ENCODE data around the gene TMEM59.
A peak's percentile ranks its signal among the peaks of the same experiment; 100 is the strongest.
"Not testable (repeated sequence)": the region's sequence is repeated elsewhere in the genome, so short reads cannot be mapped to it uniquely, and the experiment has no call there.

TMEM59 gene

DNA sequence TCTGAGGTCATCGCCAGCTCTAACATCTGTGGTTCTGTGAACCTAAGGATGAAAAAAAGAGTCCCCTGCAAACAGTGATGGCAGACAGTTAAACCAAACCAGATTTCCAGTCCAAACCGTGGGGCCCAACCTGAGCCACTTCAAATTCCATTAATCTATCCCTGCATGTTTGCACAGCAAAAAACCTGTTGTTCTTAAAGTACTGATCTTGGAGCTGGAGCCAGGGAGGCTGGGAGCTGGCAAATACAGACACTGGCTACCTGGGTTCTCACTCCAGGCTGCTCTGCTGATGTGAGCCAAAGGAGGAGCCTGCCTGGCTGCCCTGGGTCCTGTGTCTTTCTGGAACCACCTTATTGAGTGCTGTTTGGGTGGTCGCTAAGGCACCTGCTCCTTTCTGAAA lies 51.4 kb downstream of the TMEM59 start:
- Histone ChIP-seq H3K4me1 (ENCODE audit: control insufficient read depth, insufficient read depth, low read length) (no peaks in the 10 kb centered on the region), H3K9ac (ENCODE audit: low read depth, low read length) (no peak overlapping the region), H3K9me3 (ENCODE audit: control insufficient read depth, insufficient read depth, low read length) (no peaks in the 10 kb centered on the region), H3K36me3 (ENCODE audit: control insufficient read depth, insufficient read depth, low read length) (no peaks in the 10 kb centered on the region), H3K27ac (ENCODE audit: low read depth, low read length) (no peak overlapping the region), H3K27me3 (ENCODE audit: control insufficient read depth, insufficient read depth, low read length) (no peaks in the 10 kb centered on the region), H3K4me3 (ENCODE audit: low read depth, low read length) (no peak overlapping the region)

DNA sequence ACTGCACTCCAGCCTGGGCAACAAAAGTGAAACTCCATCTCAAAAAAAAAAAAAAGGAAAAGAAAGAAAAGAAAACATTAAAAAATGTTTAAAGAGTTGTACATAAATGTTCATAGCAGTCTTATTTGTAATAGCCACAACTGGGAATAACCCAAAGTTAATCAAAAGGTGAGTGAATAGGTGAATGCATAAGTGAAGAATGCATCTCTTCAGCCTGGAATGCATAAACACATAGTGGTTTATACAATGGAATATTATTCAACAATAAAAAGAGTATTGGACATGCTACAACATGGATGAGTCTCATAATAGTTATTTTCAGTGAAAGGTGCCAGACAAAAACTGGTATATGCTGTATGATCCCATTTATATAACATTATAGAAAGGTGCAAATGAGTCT lies 53.1 kb downstream of the TMEM59 start:
- H3K9ac ChIP-seq (ENCODE audit: low read depth, low read length): no peak overlapping the region
- H3K4me1 ChIP-seq (ENCODE audit: control insufficient read depth, insufficient read depth, low read length): no peaks in the 10 kb centered on the region
- H3K27me3 ChIP-seq (ENCODE audit: control insufficient read depth, insufficient read depth, low read length): no peaks in the 10 kb centered on the region
- H3K36me3 ChIP-seq (ENCODE audit: control insufficient read depth, insufficient read depth, low read length): no peaks in the 10 kb centered on the region
- no peaks in the 10 kb centered on the region for H3K9me3 ChIP-seq (ENCODE audit: control insufficient read depth, insufficient read depth, low read length)
- H3K27ac ChIP-seq (ENCODE audit: low read depth, low read length): no peak overlapping the region
- no peak overlapping the region for H3K4me3 ChIP-seq (ENCODE audit: low read depth, low read length)

DNA sequence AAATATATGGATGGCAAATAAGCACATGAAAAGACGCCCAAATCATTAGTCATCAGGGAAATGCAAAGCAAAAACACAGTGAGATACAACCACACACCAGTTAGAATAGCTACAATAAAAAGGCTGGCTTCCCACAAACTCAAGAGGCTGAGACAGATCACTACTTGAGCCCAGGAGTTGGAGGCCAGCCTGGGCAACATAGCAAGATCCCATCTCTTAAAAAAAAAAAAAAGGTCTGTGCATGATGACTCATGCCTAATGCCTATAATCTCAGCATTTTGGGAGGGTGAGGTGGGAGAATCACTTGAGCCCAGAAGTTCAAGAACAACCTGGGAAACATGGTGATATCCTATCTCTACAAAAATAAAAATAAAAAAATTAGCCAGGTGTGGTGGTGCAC lies 54.8 kb downstream of the TMEM59 start:
- Histone ChIP-seq H3K36me3 (ENCODE audit: control insufficient read depth, insufficient read depth, low read length) (no peaks in the 10 kb centered on the region), H3K27me3 (ENCODE audit: control insufficient read depth, insufficient read depth, low read length) (no peaks in the 10 kb centered on the region), H3K9ac (ENCODE audit: low read depth, low read length) (no peak overlapping the region), H3K9me3 (ENCODE audit: control insufficient read depth, insufficient read depth, low read length) (no peaks in the 10 kb centered on the region), H3K27ac (ENCODE audit: low read depth, low read length) (no peak overlapping the region), H3K4me3 (ENCODE audit: low read depth, low read length) (no peak overlapping the region), H3K4me1 (ENCODE audit: control insufficient read depth, insufficient read depth, low read length) (no peaks in the 10 kb centered on the region)

DNA sequence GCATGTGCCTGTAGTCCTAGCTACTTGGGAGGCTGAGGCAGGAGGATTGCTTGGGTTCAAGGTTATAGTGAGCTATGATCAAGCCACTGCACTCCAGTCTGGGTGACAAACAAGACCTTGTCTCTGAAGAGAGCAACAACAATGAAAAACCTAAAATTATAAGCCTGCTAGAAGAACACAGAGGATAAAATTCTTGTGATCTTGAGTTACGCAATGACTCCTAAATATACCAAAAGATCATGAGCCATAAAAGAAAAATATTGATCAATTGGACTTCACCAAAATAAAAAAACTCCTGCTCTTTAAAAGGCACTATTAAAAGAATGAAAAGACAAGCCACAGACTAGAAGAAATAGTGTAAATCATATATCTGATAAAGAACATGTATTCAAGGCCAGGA lies 57.3 kb downstream of the TMEM59 start:
- Histone ChIP-seq H3K9ac (ENCODE audit: low read depth, low read length) (no peak overlapping the region), H3K9me3 (ENCODE audit: control insufficient read depth, insufficient read depth, low read length) (no peaks in the 10 kb centered on the region), H3K4me3 (ENCODE audit: low read depth, low read length) (no peak overlapping the region), H3K36me3 (ENCODE audit: control insufficient read depth, insufficient read depth, low read length) (no peaks in the 10 kb centered on the region), H3K27me3 (ENCODE audit: control insufficient read depth, insufficient read depth, low read length) (no peaks in the 10 kb centered on the region), H3K27ac (ENCODE audit: low read depth, low read length) (no peak overlapping the region), H3K4me1 (ENCODE audit: control insufficient read depth, insufficient read depth, low read length) (no peaks in the 10 kb centered on the region)

DNA sequence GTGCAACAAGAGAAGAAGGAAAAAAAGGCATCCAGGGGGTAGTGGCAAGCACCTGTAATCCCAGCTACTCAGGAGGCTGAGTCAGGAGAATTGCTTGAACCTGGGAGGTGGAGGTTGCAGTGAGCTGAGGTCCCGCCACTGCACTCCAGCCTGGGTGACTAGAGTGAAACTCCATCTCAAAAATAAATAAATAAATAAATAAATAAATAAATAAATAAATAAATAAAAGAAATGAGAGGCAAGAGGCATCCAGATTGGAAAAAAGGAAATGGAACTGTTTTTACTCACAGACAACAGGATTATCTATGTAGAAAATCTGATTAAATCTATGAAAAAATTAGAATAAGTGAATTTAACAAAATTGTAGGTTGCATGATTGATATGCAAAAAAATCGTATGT lies 58.5 kb downstream of the TMEM59 start:
- not testable (repeated sequence) for H3K9me3 ChIP-seq (ENCODE audit: control insufficient read depth, insufficient read depth, low read length); H3K27ac ChIP-seq (ENCODE audit: low read depth, low read length); H3K4me1 ChIP-seq (ENCODE audit: control insufficient read depth, insufficient read depth, low read length); H3K36me3 ChIP-seq (ENCODE audit: control insufficient read depth, insufficient read depth, low read length); H3K4me3 ChIP-seq (ENCODE audit: low read depth, low read length); H3K9ac ChIP-seq (ENCODE audit: low read depth, low read length); H3K27me3 ChIP-seq (ENCODE audit: control insufficient read depth, insufficient read depth, low read length)

DNA sequence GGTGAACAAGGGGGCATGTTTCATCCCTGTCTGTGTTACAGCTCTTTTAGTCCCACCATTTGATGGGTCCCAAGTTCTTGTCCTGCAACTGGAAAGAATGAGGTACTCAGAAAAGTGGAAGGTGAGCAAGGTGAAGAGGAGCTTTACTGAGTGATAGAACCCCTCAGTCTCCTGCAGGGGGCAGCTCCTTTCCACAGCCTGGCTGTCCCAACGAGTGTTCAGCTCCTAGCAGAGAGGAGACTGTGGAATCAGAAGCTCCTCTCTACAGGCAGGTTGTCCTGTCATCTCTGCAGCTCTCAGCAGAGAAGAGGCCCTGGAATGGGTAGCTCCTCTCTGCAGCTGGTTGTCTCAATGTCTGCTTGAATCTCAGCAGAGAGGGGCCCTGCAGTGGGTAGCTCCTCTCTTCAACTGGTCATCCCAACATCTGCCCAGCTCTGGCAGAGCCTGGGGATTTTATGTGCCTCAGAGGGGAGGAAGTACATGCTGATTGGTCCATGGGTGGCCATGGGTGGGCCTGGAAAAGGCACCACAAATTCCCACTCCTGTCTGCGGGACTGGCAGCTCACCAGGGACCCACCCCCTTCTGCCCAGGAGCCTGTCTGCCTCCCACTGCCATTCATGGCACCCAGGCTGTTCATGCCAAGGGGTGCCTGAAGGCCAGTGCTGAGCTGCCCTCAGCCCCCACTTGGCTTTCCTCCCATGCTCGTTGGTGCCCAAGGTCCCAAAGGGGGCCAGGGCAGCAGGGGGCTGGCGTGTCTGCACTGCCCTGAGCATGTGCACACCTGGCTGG lies 60.7 kb downstream of the TMEM59 start:
- Histone ChIP-seq H3K9me3 (ENCODE audit: control insufficient read depth, insufficient read depth, low read length) (no peaks in the 10 kb centered on the region), H3K9ac (ENCODE audit: low read depth, low read length) (no peak overlapping the region), H3K36me3 (ENCODE audit: control insufficient read depth, insufficient read depth, low read length) (no peaks in the 10 kb centered on the region), H3K27ac (ENCODE audit: low read depth, low read length) (no peak overlapping the region), H3K4me1 (ENCODE audit: control insufficient read depth, insufficient read depth, low read length) (no peaks in the 10 kb centered on the region), H3K4me3 (ENCODE audit: low read depth, low read length) (no peak overlapping the region), H3K27me3 (ENCODE audit: control insufficient read depth, insufficient read depth, low read length) (no peaks in the 10 kb centered on the region)

DNA sequence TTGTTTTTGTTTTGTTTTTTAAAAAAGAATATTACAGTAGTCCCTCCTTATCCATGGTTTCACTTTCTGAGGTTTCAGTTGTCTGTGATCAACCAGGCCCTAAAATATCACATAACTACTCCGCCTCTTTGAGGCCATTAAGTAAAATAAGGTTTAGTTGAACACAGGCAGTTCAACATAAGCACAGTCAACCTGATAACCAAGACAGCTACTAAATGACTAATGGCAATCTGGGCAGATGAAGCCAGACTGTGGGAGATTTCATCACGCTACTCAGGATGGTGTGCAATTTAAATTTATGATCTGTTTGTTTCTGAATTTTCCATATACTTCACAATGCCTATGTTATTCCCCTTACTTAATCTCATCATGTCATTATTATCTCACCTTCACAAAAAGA lies 65.1 kb downstream of the TMEM59 start:
- no peak overlapping the region for H3K4me3 ChIP-seq (ENCODE audit: low read depth, low read length)
- no peaks in the 10 kb centered on the region for H3K36me3 ChIP-seq (ENCODE audit: control insufficient read depth, insufficient read depth, low read length)
- no peaks in the 10 kb centered on the region for H3K27me3 ChIP-seq (ENCODE audit: control insufficient read depth, insufficient read depth, low read length)
- no peak overlapping the region for H3K27ac ChIP-seq (ENCODE audit: low read depth, low read length)
- H3K9me3 ChIP-seq (ENCODE audit: control insufficient read depth, insufficient read depth, low read length): no peaks in the 10 kb centered on the region
- H3K4me1 ChIP-seq (ENCODE audit: control insufficient read depth, insufficient read depth, low read length): peaks cover 1% of the 10 kb centered on the region; the same call in 1 of the 2 replicates
- no peak overlapping the region for H3K9ac ChIP-seq (ENCODE audit: low read depth, low read length)

DNA sequence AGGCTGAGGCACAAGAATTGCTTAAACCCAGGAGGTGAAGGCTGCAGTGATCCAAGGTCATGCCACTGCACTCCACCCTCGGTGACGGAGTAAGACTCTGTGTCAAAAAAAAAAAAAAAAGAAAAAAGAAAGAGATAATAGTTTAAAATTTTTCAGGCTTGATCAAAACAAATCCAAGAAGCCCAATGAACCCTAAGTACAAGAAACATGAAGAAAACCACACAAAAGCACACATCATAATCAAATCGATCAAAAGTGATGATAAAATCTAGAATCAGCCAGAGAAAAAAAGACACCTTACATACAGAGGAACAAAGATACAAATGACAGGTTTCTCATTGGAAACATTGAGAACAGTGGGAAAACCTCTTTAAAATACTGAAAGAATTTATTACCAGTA lies 66.5 kb downstream of the TMEM59 start:
- H3K36me3 ChIP-seq (ENCODE audit: control insufficient read depth, insufficient read depth, low read length): no peaks in the 10 kb centered on the region
- no peaks in the 10 kb centered on the region for H3K27me3 ChIP-seq (ENCODE audit: control insufficient read depth, insufficient read depth, low read length)
- H3K9ac ChIP-seq (ENCODE audit: low read depth, low read length): no peak overlapping the region
- no peak overlapping the region for H3K27ac ChIP-seq (ENCODE audit: low read depth, low read length)
- H3K4me3 ChIP-seq (ENCODE audit: low read depth, low read length): no peak overlapping the region
- peaks cover 12% of the 10 kb centered on the region for H3K4me1 ChIP-seq (ENCODE audit: control insufficient read depth, insufficient read depth, low read length)
- H3K9me3 ChIP-seq (ENCODE audit: control insufficient read depth, insufficient read depth, low read length): no peaks in the 10 kb centered on the region

DNA sequence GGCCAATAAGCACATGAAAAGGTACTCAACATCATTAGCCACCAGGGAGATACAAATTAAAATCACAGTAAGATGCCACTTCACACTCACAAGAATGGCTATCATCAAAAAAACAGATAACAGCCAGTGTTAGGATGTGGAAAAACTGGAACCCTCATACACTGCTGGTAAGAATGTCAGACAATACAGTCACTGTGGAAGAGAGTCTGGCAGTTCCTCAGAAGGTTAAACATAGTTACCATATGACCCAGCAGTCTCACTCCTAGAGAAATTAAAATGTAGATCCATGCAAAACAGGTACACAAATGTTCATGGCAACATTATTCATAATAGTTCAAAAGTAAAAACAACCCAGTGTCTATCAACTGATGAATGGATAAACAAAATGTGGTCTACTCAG lies 68.3 kb downstream of the TMEM59 start:
- no peak overlapping the region for H3K4me3 ChIP-seq (ENCODE audit: low read depth, low read length)
- H3K36me3 ChIP-seq (ENCODE audit: control insufficient read depth, insufficient read depth, low read length): no peaks in the 10 kb centered on the region
- no peak overlapping the region for H3K9ac ChIP-seq (ENCODE audit: low read depth, low read length)
- no peak overlapping the region for H3K27ac ChIP-seq (ENCODE audit: low read depth, low read length)
- H3K9me3 ChIP-seq (ENCODE audit: control insufficient read depth, insufficient read depth, low read length): no peaks in the 10 kb centered on the region
- peaks cover 12% of the 10 kb centered on the region for H3K4me1 ChIP-seq (ENCODE audit: control insufficient read depth, insufficient read depth, low read length)
- H3K27me3 ChIP-seq (ENCODE audit: control insufficient read depth, insufficient read depth, low read length): no peaks in the 10 kb centered on the region

DNA sequence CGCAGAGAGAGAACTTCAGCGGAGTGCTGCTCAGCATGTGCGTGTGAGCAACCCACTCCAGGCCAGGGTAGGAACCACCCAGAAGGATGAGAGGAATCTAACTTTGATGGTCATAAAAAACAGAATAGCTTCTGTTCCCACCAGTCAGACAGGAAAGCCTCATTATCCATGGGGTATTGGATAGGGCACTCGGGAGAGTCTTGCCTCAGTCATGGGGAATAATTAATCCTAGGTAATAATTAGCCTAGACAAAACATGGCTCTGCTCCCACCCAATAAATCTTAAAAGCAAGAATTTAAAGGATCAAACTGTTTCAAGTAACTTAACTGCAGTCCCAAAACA lies 70.3 kb downstream of the TMEM59 start:
- Histone ChIP-seq H3K9me3 (ENCODE audit: control insufficient read depth, insufficient read depth, low read length) (no peaks in the 10 kb centered on the region), H3K27ac (ENCODE audit: low read depth, low read length) (peak overlapping the region; percentile 72), H3K4me3 (ENCODE audit: low read depth, low read length) (peak overlapping the region; percentile 50), H3K27me3 (ENCODE audit: control insufficient read depth, insufficient read depth, low read length) (no peaks in the 10 kb centered on the region), H3K36me3 (ENCODE audit: control insufficient read depth, insufficient read depth, low read length) (no peaks in the 10 kb centered on the region), H3K9ac (ENCODE audit: low read depth, low read length) (no peak overlapping the region), H3K4me1 (ENCODE audit: control insufficient read depth, insufficient read depth, low read length) (peaks cover 12% of the 10 kb centered on the region)

DNA sequence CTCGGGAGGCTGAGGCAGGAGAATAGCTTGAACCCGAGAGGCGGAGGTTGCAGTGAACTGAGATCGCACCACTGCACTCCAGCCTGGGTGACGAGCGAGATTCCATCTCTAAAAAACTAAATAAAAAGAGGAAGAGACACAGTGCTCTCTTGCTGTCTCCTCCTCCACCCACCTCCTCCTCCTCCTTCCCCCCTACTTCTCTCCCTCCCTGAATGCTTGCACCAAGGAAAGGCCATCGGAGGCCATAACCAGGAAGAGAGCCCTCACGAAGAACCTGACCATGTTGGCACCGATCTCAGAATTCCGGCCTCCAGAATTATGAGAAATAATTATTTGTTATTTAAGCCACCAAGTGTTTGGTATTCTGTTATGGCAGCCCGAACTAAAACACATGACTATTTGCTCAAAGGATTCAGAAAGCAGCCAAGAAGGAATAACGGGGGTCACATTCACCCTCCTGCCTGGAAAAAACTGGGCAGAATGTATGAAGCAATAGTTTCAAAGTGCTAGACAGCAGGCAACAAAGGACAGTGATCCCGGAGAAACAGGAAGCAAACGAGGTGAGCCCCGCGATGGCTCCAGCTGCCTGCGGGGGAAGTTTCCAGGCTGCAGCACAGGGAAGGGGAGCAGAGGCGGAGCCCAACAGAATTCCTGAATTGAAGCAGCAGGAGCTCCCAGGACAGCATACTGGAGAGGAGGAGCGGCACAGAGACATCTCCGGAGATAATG lies 70.8 kb downstream of the TMEM59 start:
- Histone ChIP-seq H3K27me3 (ENCODE audit: control insufficient read depth, insufficient read depth, low read length) (no peaks in the 10 kb centered on the region), H3K9me3 (ENCODE audit: control insufficient read depth, insufficient read depth, low read length) (no peaks in the 10 kb centered on the region), H3K27ac (ENCODE audit: low read depth, low read length) (peak overlapping the region; percentile 72), H3K4me1 (ENCODE audit: control insufficient read depth, insufficient read depth, low read length) (peaks cover 12% of the 10 kb centered on the region), H3K4me3 (ENCODE audit: low read depth, low read length) (peak overlapping the region; percentile 50), H3K9ac (ENCODE audit: low read depth, low read length) (peak overlapping the region; percentile 49; the same call in 1 of the 2 replicates), H3K36me3 (ENCODE audit: control insufficient read depth, insufficient read depth, low read length) (no peaks in the 10 kb centered on the region)
